GM10847 (cell line): Measurements from ENCODE around the gene GTF2A1L.

Experiments used
- POLR2A ChIP-seq: IDR thresholded peaks from 2 replicates; pipeline ENCODE4 v1.6.1; 2011; ENCODE audit not compliant: insufficient read length; ENCODE audit errors: extremely low read depth

The GTF2A1L gene

DNA sequence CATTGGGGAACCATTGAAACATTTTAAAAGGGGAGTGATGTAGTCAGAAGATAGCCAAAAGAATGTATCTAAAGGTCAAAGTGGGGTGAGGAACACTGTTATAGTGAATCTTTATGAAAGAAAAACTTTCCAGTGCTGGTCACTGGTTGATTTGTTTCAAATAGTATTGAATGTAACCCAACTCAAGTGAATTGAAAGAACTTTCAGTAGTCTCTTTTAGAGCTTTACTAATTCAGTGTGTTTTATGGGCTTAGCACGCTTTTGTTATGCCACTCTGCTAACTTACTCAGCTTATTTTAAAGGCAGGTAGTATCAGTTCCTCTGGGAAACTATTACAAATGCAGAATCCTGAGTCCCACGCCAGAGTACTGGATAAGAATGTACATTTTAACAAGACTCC lies 57.3 kb downstream of the GTF2A1L start:
- no peak for TF ChIP-seq POLR2A

DNA sequence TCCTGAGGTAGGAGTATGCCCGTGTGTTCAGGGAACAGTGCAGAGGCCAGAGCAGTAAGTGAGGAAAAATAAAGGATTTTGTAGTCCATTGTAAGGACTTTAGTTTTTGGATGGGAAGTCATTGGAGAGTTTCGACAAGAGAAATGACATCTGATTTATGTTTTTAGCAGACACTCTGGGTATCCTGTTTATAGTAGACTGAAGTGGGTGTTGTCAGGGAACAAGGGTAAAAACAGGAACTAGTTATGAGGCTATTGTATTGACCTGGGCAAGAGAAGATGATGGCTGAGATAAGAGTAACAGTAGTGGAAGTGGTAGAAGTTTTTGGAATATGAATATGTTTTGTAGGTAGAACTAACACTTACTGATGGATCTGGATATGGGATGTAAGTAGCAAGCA lies 59.8 kb downstream of the GTF2A1L start:
- no peak for TF ChIP-seq POLR2A

DNA sequence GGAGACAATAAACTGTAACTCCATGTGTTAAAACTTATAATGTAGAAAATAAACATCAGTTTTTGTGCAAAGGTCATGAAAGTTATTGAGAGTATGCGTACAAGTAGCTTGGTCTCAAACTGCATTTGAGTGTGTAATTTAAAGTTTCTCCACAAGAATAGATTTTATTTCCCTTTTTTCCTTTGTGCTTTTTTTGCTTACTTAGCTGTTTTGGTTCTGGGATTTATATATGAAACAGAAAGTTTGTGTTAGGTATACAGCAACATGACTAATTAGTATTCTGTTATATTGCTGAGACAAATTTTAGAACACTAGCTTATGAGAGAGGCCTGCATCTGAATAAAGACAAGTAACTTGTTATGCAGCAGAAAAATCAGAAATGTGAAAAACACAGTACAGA lies 67.5 kb downstream of the GTF2A1L start:
- TF ChIP-seq POLR2A: no peak

DNA sequence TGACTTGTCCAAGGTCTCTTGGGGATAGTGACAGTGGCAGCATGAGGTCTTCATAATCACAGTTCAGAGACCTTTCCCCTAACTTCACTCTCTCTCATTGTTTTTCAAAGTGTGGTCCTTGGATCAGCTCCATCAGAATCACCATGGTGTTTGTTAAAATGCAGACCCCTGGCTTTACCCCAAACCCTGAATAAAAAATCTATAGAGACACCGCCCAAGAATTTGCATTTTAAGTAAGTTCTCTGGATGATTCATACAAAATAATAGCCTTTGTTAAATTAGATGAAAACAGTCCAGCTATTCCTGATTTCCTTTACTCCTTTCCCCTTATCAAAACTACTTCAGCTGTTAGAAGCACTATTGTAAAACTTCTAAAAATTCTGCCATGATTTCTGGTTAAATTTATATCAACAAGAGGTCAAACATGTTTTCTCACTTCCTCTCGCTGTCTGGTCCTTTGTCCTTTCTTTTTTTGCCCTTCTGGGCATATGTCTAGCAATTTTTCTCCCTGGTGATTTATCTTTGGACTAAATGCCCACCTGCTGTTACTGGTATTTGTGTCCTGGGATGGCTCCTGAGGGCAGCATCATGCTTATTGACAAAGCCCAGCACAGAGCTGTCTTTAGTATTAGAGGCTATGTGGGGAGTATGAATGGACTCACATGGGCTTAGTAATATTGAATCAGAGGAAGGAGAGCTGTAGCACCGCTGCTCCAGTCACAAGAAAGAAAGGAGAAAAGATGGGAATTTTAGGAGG lies 74.5 kb downstream of the GTF2A1L start:
- TF ChIP-seq POLR2A: no peak

DNA sequence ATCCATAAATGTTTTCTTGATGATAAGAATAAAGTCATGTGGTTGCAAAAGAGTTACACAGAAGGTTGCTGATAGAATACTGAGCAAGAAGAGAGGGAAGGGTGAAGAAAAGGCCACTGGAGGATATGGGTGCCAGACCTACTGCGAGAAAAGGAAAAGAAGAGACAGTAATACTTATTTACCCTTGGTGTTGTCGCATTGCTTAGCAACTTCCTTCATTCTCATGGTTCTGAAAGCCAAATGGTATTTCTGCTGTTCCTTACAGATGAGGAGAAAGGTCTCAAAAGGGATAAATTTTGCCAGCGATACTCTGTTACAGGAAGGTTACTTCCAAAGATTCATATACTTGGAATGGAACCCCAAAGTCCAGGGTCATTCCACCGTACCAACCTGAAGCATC lies 75.4 kb downstream of the GTF2A1L start:
- no peak for TF ChIP-seq POLR2A

DNA sequence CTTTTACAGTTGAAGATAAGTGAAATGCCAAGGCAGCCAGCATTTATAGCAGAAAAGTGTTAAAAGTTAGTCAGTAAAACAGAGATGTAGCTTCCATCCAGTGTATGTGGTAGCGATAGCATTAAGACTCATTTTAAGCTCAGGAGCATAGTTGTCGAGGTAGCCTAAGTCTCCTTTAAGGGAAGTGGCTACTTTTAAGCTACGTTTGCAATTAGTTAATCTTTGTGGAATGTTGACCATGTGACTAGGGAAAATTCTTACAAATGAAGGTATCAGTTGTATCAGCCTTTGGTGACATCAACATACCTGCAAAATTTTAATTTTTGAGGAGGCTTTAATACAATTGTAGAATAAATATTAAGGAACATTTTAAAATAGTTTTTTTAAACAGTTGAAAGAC lies 76.0 kb downstream of the GTF2A1L start:
- TF ChIP-seq POLR2A: no peak

DNA sequence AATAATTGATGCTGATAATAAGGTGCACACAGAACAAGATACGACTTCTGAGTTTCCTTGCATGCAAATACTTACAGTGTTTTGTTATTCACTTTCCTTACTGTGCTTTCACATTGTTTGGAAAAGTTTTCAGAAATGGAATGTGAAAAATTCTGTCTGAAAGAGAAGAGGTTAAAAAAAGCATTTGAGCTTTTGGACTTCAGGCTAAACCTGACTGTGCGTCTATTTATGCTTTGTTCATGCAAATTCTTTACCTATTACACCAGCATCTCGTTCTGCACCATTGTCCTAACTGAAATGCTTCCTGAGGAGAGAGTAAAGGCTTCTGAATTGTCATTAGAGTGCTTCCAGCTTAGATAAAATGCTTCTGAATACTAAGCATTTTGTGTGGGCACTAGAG lies 76.5 kb downstream of the GTF2A1L start:
- no peak for TF ChIP-seq POLR2A

DNA sequence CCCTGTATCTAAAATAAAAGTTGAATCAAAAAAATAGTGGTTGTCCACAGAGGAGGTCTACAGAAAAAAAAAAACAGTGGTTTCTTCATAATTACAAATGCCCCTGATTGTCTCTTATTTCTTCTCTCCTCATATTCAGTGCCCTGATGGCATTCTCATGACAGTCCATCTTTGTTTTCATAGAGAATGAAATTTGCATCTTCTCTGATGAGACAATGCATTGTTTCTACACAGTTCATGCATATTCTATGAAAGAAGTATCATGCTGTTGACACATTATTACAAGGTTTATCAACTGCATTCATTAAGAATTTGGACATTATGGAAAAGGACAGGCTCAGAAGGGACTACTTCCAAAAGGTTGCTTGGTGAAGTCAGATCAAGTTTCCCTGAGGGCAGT lies 78.3 kb downstream of the GTF2A1L start:
- TF ChIP-seq POLR2A: no peak

DNA sequence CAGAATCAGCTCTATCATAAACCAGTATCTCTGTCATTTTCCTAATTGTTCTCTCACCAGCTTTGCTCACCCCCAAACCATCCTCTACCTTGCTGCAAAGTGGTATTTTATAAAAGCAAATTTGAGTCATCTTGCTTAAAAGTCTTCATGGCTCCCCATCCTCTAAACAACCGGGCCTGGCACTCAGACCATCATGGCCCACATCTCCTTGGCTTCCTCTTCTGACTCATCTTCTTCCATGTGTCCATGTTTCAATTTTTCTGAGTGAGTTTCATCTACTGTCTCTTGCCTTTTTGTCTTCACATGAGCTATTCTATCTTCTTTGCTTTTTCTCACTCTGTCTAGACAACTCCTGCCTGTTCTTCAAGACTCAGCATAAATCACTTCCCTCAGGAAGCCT lies 79.2 kb downstream of the GTF2A1L start:
- TF ChIP-seq POLR2A: no peak

DNA sequence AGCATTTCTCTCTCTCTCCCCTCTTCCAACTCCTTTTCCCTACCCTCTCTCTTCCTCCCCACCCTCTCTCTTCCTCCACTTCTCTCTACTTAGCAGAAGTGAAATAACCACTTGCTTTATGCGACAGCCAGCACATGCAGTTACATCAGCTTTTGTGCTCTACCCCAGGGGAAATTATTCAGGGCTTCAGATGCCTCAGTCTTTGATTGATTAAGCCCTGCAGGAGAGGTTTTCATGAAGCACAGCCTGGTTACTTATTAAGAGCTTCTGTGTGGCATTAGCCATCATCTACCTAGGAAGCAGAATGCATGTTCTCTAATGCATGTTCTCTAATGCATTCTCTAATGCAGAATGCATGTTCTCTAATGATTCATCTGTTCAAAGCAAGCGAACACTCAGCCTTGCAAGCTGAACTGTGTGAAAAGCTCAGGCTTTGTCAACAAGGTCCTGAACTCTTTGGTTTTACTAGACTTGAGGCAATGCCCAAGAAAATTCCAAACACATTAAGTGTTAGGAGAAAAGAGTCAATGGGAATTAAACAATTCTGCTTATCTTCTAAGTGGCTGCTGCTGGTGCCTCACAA lies 81.8 kb downstream of the GTF2A1L start:
- TF ChIP-seq POLR2A: no peak

DNA sequence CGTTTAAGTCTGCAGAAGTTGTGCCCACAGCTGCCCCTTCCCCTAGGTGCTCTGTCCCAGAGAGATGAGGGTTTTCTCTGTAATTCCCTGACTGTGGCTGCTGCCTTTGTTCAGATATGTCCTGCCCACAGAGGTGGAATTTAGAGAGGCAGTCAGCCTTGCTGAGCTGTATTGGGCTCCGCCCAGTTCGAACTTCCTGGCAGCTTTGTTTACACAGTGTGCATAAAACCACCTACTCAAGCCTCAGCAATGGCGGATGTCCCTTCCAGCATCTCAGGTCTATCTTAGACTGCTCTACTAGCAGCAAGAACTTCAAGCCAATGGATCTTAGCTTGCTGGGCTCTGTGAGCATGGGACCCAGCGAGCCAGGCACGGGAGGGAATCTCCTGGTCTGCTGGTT lies 89.8 kb downstream of the GTF2A1L start:
- TF ChIP-seq POLR2A: no peak

DNA sequence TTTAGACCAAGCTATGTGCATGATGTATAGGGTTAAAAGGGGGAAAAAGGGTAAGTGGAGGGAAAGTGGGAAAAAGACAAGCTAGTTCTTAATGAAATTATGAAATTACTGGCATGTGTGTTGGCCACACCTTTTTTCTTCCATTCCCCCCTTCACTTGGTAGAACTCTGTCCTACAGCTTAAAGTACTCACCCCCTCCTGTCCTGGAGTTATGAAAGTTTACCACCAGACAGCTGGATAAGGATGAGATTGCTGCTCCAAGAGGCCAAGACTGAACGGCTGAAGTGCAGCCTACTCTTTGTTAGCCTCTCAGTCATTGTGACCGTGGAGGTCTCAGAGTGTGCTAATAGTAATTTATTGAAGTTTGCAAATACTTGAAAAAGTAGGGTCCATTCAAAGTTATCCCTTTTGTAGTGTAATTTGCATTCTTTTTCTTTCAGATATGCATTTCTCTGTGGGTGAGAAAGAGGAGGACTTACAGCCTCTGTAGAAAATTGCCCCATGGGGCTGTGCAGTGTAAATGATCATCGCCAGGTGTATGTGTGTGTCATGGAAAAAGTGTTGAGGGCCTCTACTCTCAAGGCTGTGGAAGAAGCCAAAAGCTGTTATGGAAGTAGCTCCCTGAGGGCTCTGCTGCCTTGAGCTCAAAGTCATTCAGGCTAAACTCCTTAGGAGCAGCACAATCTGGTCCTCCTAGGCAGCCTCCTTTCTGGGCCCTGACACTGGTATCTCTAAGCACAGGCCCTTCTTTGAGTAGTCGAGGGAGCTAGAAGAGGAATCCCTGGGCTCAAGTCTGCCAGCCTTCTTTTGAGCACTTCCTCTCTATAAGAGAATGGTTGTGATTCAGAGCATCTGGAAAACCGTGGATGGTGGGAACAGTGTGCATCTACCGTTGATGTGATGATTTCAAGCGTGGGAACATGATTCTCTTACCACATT lies 91.7 kb downstream of the GTF2A1L start:
- no peak for TF ChIP-seq POLR2A

DNA sequence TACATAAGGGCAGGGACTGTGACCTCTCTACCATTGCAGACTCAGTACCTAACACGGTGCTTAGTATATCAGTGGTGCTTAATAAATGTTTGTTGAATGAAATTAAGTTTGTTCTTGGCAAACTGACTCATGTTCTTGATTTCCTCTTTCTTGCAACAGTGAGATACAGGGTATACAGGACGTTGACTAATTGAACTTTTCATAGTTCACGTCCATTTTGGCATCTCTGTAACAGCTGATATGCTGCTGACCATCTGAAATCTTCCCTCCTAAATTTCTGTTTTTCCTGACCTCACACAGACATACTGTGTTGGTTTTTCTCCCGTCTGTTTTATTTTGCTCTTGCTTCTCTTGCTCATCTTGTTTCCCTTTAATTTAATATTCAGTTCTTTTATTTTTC lies 93.7 kb downstream of the GTF2A1L start:
- TF ChIP-seq POLR2A: no peak

DNA sequence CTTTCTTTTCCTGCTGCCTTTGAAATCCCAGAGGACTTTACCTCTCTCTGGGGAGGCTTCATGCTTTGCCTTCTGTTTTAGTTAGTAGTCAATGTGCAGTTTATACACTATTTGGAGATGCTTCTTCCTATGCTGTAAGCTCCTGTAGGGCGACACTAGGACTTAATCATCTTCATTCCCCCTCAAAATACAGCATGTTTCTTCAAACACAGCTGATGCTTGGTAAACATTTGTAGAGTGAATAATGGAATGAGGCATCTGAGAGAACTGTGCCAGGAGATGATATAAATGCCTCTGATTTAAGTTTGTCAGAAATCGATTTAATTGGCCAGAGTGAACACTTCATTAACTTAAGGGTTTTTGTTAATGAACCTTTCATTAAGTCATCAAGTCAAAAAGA lies 94.5 kb downstream of the GTF2A1L start:
- TF ChIP-seq POLR2A: no peak

DNA sequence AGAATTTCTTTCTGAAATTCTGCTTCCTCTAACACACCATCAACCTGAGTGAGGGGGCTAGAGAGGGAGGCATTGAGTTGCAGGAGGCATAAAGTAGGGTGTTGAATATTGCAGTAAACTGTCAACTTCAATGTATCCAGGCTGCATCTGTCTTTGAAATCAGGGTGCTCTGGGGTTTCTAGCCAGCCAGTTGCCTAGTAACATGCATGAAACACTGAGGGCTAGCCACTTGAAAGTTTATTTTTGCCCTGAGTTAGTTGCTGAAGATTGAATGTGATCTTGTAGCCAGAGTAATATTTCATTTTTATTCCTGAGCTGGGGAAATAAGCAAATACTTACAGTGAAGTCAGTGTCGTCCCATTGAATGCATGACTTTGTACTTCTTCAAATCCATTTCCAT lies 96.0 kb downstream of the GTF2A1L start:
- TF ChIP-seq POLR2A: no peak

DNA sequence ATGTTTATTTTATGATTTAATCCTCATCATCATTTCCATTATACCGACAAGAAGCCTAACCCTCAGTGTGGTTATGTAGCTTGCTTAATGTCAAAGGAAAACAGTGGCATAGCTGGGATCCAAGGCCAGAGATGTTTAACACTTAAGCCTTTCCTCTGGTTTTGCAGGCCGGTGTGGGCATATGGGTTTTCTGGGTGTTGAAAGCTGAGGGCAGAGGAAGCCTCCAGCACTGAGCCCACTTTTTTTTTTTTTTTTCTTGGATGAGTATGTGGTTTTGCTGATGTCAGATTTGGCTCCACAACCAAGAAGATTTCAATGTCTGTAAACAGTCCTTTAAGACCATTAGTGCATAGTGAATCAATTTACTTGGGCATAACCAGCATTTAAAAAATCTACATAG lies 96.6 kb downstream of the GTF2A1L start:
- no peak for TF ChIP-seq POLR2A

DNA sequence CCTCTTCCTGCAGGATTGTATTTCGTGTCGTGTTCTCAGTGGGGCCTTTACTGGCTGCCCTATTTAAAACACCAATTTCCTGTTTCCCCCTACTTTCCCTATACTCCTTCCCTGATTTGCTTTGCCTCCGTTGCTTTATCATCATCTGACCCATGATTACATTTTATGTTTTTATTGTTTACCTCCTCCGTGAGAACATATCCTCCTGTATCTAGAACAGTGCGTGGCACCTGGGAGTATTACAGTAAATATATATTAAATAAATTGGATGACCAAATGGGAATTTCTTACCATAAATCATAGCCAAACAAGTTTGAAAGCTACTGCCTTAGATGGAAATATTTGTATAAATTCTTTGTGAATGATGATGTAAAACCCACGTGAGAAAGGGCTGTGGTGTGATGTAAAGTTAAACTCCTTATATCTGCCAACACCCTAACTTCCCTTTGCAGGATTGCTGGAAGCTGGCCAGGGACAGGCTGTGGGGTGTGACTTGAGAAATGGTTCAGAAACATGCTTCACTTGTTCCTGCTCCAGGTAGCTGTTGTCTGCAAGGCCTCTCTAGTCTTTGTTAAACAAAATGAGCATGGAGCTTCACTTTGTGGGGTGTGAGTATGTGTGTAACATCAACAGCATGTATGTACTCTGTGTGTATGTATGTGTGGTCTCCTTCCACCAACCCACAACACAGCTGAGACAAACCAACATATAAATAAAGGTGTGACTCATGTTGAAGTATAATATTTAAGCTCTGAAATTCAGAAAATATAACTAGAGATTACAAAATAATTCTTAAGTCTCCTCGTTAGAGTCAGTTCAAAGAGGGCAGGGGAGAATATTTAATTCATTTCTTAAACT lies 97.6 kb downstream of the GTF2A1L start:
- no peak for TF ChIP-seq POLR2A
